ENCODE data around the gene M1AP. TPM values are rescaled to one million over a fixed set of nuclear protein-coding genes. Genes with fewer than 3 reads are reported as not detected.

Gene M1AP
- total RNA-seq, 1 donor from 2014 or later: 2.5 TPM

- no peak for DNase-seq (ENCODE audit: low read depth)
- no peak overlapping the region for H3K4me3 ChIP-seq (ENCODE audit: low read depth, low read length)
- no peak for TF ChIP-seq CTCF (conservative IDR thresholded peaks at IDR 0.05; ENCODE audit: low read depth, low read length)
Observed at GRCh38 chr2:74691929-74692328, 43.8 kb upstream of the M1AP start.

GRCh38 chr2:74690571-74690970, 42.4 kb upstream of the M1AP start:
- peak; percentile 33 for DNase-seq (ENCODE audit: low read depth)
- H3K4me3 ChIP-seq (ENCODE audit: low read depth, low read length): no peak overlapping the region
- peak; percentile 91 for TF ChIP-seq CTCF (conservative IDR thresholded peaks at IDR 0.05; ENCODE audit: low read depth, low read length)

GRCh38 chr2:74689671-74690070, 41.5 kb upstream of the M1AP start:
- DNase-seq (ENCODE audit: low read depth): no peak
- TF ChIP-seq CTCF (conservative IDR thresholded peaks at IDR 0.05; ENCODE audit: low read depth, low read length): no peak
- no peak overlapping the region for H3K4me3 ChIP-seq (ENCODE audit: low read depth, low read length)

- TF ChIP-seq CTCF (conservative IDR thresholded peaks at IDR 0.05; ENCODE audit: low read depth, low read length): no peak
- H3K4me3 ChIP-seq (ENCODE audit: low read depth, low read length): no peak overlapping the region
- DNase-seq (ENCODE audit: low read depth): no peak
Observed at GRCh38 chr2:74688881-74689280, 40.8 kb upstream of the M1AP start.

- no peak for DNase-seq (ENCODE audit: low read depth)
Observed at GRCh38 chr2:74685408-74685807, 37.3 kb upstream of the M1AP start.

GRCh38 chr2:74682501-74682900, 34.4 kb upstream of the M1AP start:
- TF ChIP-seq CTCF (conservative IDR thresholded peaks at IDR 0.05; ENCODE audit: low read depth, low read length): no peak

More at GRCh38 chr2:74685408-74685807, 37.3 kb upstream of the M1AP start:
- no peak for TF ChIP-seq CTCF (conservative IDR thresholded peaks at IDR 0.05; ENCODE audit: low read depth, low read length)
- no peak overlapping the region for H3K4me3 ChIP-seq (ENCODE audit: low read depth, low read length)

GRCh38 chr2:74679615-74680014, 31.5 kb upstream of the M1AP start:
- H3K4me3 ChIP-seq (ENCODE audit: low read depth, low read length): no peak overlapping the region
- no peak for TF ChIP-seq CTCF (conservative IDR thresholded peaks at IDR 0.05; ENCODE audit: low read depth, low read length)
- no peak for DNase-seq (ENCODE audit: low read depth)

More at GRCh38 chr2:74682501-74682900, 34.4 kb upstream of the M1AP start:
- no peak overlapping the region for H3K4me3 ChIP-seq (ENCODE audit: low read depth, low read length)
- DNase-seq (ENCODE audit: low read depth): no peak
